HepG2 (cell line): Measurements from ENCODE around the gene CCS. TPM values are rescaled to one million over a fixed set of nuclear protein-coding genes. Genes with fewer than 3 reads are reported as not detected.

Source experiments
- BCL6 ChIP-seq: IDR thresholded peaks from 2 replicates; pipeline ENCODE4 v1.6.1; 2016; ENCODE audit warnings: missing genetic modification reagents, missing compliant biosample characterization
- ELF1 ChIP-seq: sonication (generic); formaldehyde crosslinking; IDR thresholded peaks from 2 replicates; pipeline ENCODE4 v1.4.0; 2020; ENCODE audit warnings: missing genetic modification reagents
- PRDM10 ChIP-seq: sonication (generic); formaldehyde crosslinking; IDR thresholded peaks from 2 replicates; pipeline ENCODE4 v1.4.0; 2020; ENCODE audit warnings: low read depth, missing genetic modification reagents
- WIZ ChIP-seq: sonication (generic); formaldehyde crosslinking; IDR thresholded peaks from 2 replicates; pipeline ENCODE4 v1.5.1; 2020; ENCODE audit warnings: mild to moderate bottlenecking, missing genetic modification reagents
- ZBTB3 ChIP-seq: sonication (generic); formaldehyde crosslinking; IDR thresholded peaks from 2 replicates; pipeline ENCODE4 v1.4.0; 2020; ENCODE audit warnings: low read depth, mild to moderate bottlenecking, moderate library complexity, missing genetic modification reagents, borderline replicate concordance
- ZFP37 ChIP-seq: sonication (generic); formaldehyde crosslinking; IDR thresholded peaks from 2 replicates; pipeline ENCODE4 v1.4.0; 2020; ENCODE audit warnings: missing genetic modification reagents, borderline replicate concordance
- ZFP90 ChIP-seq: sonication (generic); formaldehyde crosslinking; IDR thresholded peaks from 2 replicates; pipeline ENCODE4 v1.8.0; 2022; ENCODE audit warnings: missing genetic modification reagents, mild to moderate bottlenecking, inconsistent platforms, borderline replicate concordance
- ZMYM4 ChIP-seq: sonication (generic); formaldehyde crosslinking; IDR thresholded peaks from 2 replicates; pipeline ENCODE4 v1.8.1; 2023; ENCODE audit warnings: mild to moderate bottlenecking, missing genetic modification reagents
- ZNF276 ChIP-seq: sonication (generic); formaldehyde crosslinking; IDR thresholded peaks from 2 replicates; pipeline ENCODE4 v1.4.0; 2020; ENCODE audit warnings: mild to moderate bottlenecking, low read depth, missing genetic modification reagents
- ZNF292 ChIP-seq: sonication (generic); formaldehyde crosslinking; IDR thresholded peaks from 2 replicates; pipeline ENCODE4 v1.8.1; 2022; ENCODE audit warnings: mild to moderate bottlenecking, low read depth, missing genetic modification reagents, borderline replicate concordance
- ZNF362 ChIP-seq: sonication (generic); formaldehyde crosslinking; IDR thresholded peaks from 2 replicates; pipeline ENCODE4 v1.4.0; 2020; ENCODE audit warnings: missing genetic modification reagents, mild to moderate bottlenecking, borderline replicate concordance
- ZNF451 ChIP-seq: sonication (generic); formaldehyde crosslinking; IDR thresholded peaks from 2 replicates; pipeline ENCODE4 v1.5.0; 2020; ENCODE audit warnings: mild to moderate bottlenecking, missing genetic modification reagents
- ZNF557 ChIP-seq: sonication (generic); formaldehyde crosslinking; IDR thresholded peaks from 2 replicates; pipeline ENCODE4 v1.4.0; 2020; ENCODE audit warnings: missing genetic modification reagents
- polyA plus RNA-seq, 8 experiments: library from polyadenylated mRNA; depleted of rRNA in 3 of 8; stranded (reverse) in 7 of 8; unstranded in 1 of 8; fragments of >200 nt; fragmentation: Illumina TruSeq in 4 of 8; extraction: Trizol in 4 of 8; gene quantifications; 2 replicates each; pipeline versions ENCODE4 v1.2.1 to v1.2.3, GENCODE V29; 2011 to 2016; ENCODE audit warnings: low read depth in 4 of 8, missing spikeins in 1 of 8, mixed read lengths in 1 of 8; ENCODE audit not compliant: insufficient read depth in 1 of 8
- total RNA-seq, 5 experiments: library from RNA; depleted of rRNA; stranded (reverse); fragments of >200 nt; fragmentation: Illumina TruSeq; extraction: Trizol; gene quantifications; 2 replicates each; pipeline ENCODE4 v1.2.3, GENCODE V29; 2016; ENCODE audit warnings: low read depth in 1 of 5
- TF ChIP-seq, protein P1 (sequence below): IDR thresholded peaks from 2 replicates; pipeline ENCODE4 v1.6.1; 2012; ENCODE audit warnings: inconsistent platforms
- TF ChIP-seq, protein P2 (sequence below): sonication (generic); formaldehyde crosslinking; conservative IDR thresholded peaks from 2 replicates; pipeline ENCODE4 v1.4.0; 2020; ENCODE audit warnings: missing genetic modification reagents
- TF ChIP-seq, protein P3 (sequence below): sonication (generic); formaldehyde crosslinking; IDR thresholded peaks from 2 replicates; pipeline ENCODE4 v1.8.1; 2022; ENCODE audit warnings: low read depth, mild to moderate bottlenecking, missing genetic modification reagents

Gene CCS
- total and polyA plus RNA-seq, 2 of the 13 experiments (the other 11 are each of a cell fraction or from before 2014, with no cell fraction given): 25.4 to 44.6 TPM

- TF ChIP-seq ZNF362 (CRISPR knock-in tag) (peak; percentile 42; the same call in 1 of the 2 replicates), WIZ (CRISPR knock-in tag) (no peak), ZNF292 (CRISPR knock-in tag) (peak; percentile 97), ZFP90 (peak; percentile 49; the same call in 1 of the 2 replicates), ZBTB3 (CRISPR knock-in tag) (peak; percentile 74; the same call in 1 of the 2 replicates), ZFP37 (CRISPR knock-in tag) (peak; percentile 95), ZNF276 (peak; percentile 56; the same call in 1 of the 2 replicates), ZNF451 (no peak; the same call in 1 of the 2 replicates), ZNF557 (CRISPR knock-in tag) (peak; percentile 13; the same call in 1 of the 2 replicates), ZMYM4 (peak; percentile 69), BCL6 (CRISPR knock-in tag) (peak; percentile 77), ELF1 (CRISPR knock-in tag) (peak; percentile 61), PRDM10 (peak; percentile 84)
- TF ChIP-seq, protein P1, sequence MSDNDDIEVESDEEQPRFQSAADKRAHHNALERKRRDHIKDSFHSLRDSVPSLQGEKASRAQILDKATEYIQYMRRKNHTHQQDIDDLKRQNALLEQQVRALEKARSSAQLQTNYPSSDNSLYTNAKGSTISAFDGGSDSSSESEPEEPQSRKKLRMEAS: peak; percentile 92
- TF ChIP-seq, protein P2, sequence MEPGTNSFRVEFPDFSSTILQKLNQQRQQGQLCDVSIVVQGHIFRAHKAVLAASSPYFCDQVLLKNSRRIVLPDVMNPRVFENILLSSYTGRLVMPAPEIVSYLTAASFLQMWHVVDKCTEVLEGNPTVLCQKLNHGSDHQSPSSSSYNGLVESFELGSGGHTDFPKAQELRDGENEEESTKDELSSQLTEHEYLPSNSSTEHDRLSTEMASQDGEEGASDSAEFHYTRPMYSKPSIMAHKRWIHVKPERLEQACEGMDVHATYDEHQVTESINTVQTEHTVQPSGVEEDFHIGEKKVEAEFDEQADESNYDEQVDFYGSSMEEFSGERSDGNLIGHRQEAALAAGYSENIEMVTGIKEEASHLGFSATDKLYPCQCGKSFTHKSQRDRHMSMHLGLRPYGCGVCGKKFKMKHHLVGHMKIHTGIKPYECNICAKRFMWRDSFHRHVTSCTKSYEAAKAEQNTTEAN (CRISPR knock-in tag): peak; percentile 79
- TF ChIP-seq, protein P3, sequence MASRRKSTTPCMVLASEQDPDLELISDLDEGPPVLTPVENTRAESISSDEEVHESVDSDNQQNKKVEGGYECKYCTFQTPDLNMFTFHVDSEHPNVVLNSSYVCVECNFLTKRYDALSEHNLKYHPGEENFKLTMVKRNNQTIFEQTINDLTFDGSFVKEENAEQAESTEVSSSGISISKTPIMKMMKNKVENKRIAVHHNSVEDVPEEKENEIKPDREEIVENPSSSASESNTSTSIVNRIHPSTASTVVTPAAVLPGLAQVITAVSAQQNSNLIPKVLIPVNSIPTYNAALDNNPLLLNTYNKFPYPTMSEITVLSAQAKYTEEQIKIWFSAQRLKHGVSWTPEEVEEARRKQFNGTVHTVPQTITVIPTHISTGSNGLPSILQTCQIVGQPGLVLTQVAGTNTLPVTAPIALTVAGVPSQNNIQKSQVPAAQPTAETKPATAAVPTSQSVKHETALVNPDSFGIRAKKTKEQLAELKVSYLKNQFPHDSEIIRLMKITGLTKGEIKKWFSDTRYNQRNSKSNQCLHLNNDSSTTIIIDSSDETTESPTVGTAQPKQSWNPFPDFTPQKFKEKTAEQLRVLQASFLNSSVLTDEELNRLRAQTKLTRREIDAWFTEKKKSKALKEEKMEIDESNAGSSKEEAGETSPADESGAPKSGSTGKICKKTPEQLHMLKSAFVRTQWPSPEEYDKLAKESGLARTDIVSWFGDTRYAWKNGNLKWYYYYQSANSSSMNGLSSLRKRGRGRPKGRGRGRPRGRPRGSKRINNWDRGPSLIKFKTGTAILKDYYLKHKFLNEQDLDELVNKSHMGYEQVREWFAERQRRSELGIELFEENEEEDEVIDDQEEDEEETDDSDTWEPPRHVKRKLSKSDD (CRISPR knock-in tag): 0 out of 2 replicates have a peak, but pooled peaks have one; percentile 29
Observed at GRCh38 chr11:66592457-66593302, at the start of gene CCS, which contains the start of gene CCDC87 (continued).
